ENCODE results near the gene DHCR7.

DNA sequence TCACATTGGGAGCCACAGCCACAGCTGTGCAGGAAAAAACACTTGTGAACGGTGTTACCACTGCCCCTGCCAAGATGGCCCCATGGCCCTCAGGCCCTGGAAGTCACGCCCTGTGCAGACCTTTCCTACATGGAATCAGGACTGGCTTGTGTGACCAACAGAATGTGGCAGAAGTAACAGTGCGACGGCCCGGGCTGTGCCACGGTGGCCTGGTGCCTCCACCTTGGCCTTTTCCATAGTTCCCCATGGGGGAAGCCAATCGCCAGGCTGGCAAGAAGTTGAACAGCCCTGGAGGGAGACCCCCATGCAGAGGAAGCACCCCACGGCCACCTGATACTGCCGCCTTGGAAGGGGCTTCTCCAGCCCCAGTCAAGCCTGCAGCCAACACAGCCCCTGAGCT, 48.0 kb downstream of the DHCR7 start:
- TF ChIP-seq, protein P1, sequence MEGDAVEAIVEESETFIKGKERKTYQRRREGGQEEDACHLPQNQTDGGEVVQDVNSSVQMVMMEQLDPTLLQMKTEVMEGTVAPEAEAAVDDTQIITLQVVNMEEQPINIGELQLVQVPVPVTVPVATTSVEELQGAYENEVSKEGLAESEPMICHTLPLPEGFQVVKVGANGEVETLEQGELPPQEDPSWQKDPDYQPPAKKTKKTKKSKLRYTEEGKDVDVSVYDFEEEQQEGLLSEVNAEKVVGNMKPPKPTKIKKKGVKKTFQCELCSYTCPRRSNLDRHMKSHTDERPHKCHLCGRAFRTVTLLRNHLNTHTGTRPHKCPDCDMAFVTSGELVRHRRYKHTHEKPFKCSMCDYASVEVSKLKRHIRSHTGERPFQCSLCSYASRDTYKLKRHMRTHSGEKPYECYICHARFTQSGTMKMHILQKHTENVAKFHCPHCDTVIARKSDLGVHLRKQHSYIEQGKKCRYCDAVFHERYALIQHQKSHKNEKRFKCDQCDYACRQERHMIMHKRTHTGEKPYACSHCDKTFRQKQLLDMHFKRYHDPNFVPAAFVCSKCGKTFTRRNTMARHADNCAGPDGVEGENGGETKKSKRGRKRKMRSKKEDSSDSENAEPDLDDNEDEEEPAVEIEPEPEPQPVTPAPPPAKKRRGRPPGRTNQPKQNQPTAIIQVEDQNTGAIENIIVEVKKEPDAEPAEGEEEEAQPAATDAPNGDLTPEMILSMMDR (IDR thresholded peaks at IDR 0.05; ENCODE audit: poor library complexity), result no peak
- TF ChIP-seq EZH2 (IDR thresholded peaks at IDR 0.05; ENCODE audit: borderline replicate concordance), result no peak
- TF ChIP-seq EZH2phosphoT487 (IDR thresholded peaks at IDR 0.05; ENCODE audit: low read depth, severe bottlenecking, unreplicated experiment), result no peak

All from hepatocyte (in vitro differentiated cells).